Measurements from ENCODE around the gene SOX30.

GRCh38 chr5:157607371-157608161, 44.7 kb downstream of the SOX30 start:
- no peak for TF ChIP-seq CTCF (conservative IDR thresholded peaks at IDR 0.05)
- no peak for TF ChIP-seq EZH2 (IDR thresholded peaks at IDR 0.05; ENCODE audit: low read depth)

Measured in PC-9 (cell line).